Duodenal mucosa (tissue), 2 donors: ENCODE data around the gene OVCA2.

ENCODE experiments used
- H3K27ac ChIP-seq: one replicate; pipeline ENCODE4 v1.7.0; 2013; ENCODE audit warnings: low read depth, low read length
- H3K27me3 ChIP-seq, 2 donors: one replicate each; pipeline ENCODE4 v1.7.0; 2013; ENCODE audit warnings: low read length in 2 of 2, control low read depth in 1 of 2; ENCODE audit not compliant: insufficient read depth in 2 of 2, control insufficient read depth in 1 of 2
- H3K36me3 ChIP-seq, 2 donors: one replicate each; pipeline ENCODE4 v1.7.0; 2013; ENCODE audit warnings: low read length in 2 of 2, control low read depth in 1 of 2; ENCODE audit not compliant: insufficient read depth in 2 of 2, control insufficient read depth in 1 of 2
- H3K4me1 ChIP-seq, 2 donors: one replicate each; pipeline ENCODE4 v1.7.0; 2013; ENCODE audit warnings: low read length in 2 of 2, control low read depth in 1 of 2; ENCODE audit not compliant: insufficient read depth in 2 of 2, control insufficient read depth in 1 of 2
- H3K4me3 ChIP-seq, 2 donors: one replicate each; pipeline ENCODE4 v1.7.0; 2013; ENCODE audit warnings: low read length in 2 of 2, low read depth in 1 of 2
- H3K9ac ChIP-seq, 2 donors: one replicate each; pipeline ENCODE4 v1.7.0; 2013; ENCODE audit warnings: low read length in 2 of 2, low read depth in 1 of 2
- H3K9me3 ChIP-seq, 2 donors: one replicate each; pipeline ENCODE4 v1.7.0; 2013; ENCODE audit warnings: low read length in 2 of 2, control low read depth in 1 of 2; ENCODE audit not compliant: control insufficient read depth in 1 of 2

Gene OVCA2

DNA sequence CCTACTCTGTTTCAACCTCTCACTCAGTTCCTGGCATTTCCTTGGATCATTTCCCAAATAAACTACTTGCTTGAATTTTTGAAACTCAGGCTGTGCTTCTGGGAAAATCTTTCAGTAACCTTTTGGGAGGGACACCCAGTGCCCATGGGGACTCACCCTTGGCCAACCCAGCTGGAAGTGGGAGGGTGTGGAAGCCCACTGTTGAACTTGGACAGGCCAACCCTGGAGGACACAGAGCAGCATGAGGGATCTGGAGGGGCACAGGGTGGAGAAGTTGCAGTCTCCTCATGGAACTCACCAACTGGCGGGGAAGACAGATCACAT, 27.9 kb upstream of the OVCA2 start:
- Histone ChIP-seq H3K27me3 (peaks cover 12 to 20% of the 10 kb centered on the region in 2 donors), H3K27ac (no peak overlapping the region), H3K4me1 (peaks cover 5 to 14% of the 10 kb centered on the region in 2 donors), H3K9me3 (no peaks in the 10 kb centered on the region), H3K36me3 (no peaks in the 10 kb centered on the region), H3K4me3 (no peak overlapping the region), H3K9ac (no peak overlapping the region)

DNA sequence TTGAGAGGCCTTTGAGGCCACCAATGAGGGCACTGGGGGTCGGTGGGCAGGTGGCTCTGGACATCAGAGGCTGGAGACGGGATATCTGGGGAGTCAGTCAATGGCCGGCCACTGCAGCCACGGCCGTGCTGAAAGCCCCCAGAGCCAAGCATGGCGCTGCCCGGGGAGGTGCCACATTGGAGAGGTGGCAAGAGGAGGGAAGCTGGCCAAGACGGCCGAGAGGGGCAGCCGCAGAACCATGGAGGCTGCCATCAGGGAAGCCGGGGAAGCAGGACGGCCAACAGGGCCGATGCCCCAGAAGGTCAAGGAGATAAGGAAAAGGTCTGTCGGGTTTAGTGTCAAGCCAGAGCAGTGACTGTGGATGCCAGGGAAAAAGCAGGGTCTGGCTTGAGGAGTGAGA, 26.5 kb upstream of the OVCA2 start:
- no peaks in the 10 kb centered on the region for H3K9me3 ChIP-seq
- no peak overlapping the region for H3K27ac ChIP-seq
- no peak overlapping the region for H3K4me3 ChIP-seq
- H3K4me1 ChIP-seq = peaks cover 4 to 14% of the 10 kb centered on the region in 2 donors
- no peaks in the 10 kb centered on the region for H3K36me3 ChIP-seq
- H3K9ac ChIP-seq = no peak overlapping the region
- H3K27me3 ChIP-seq = peaks cover 21 to 31% of the 10 kb centered on the region in 2 donors

- H3K36me3 ChIP-seq = no peaks in the 10 kb centered on the region
- no peak overlapping the region for H3K9ac ChIP-seq
- peaks cover under 1 to 9% of the 10 kb centered on the region in 2 donors for H3K4me1 ChIP-seq
Observed at GRCh38 chr17:2016494-2016893, 25.3 kb upstream of the OVCA2 start.

DNA sequence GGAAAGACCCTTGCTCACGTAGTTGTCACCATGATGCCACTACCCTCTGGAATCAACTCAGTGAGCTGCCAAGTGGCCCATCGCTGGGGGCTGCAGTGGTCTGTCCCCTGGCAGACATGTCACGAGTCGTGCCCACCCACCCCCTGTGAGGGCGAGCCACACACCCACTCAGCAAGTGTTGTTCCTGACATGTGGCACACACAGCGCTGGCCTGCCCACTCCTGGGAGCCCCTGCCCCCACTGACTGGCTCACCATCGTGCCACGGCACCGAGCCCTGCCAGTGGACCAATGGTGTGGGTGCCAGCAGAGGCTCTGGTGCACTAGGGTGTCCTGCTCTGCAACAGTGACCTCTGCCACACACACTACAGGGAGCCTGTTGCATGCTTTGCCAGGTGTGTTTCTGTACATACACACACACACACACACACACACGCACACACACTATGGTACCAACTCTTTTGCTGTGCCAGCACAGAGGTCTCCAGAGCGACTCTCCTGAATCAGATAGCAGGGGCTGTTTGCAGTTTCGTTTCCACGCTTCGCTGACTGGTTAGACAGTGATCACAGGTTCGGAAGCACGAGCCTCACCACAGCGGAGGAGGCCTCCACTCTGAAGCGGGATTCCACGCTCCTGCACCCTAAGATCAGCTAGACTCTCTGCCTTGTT, 24.4 kb upstream of the OVCA2 start:
- no peaks in the 10 kb centered on the region for H3K9me3 ChIP-seq
- no peaks in the 10 kb centered on the region for H3K36me3 ChIP-seq
- peaks cover 23 to 36% of the 10 kb centered on the region in 2 donors for H3K27me3 ChIP-seq
- no peak overlapping the region for H3K27ac ChIP-seq
- H3K9ac ChIP-seq = no peak overlapping the region
- H3K4me1 ChIP-seq = peaks cover 0 to 5% of the 10 kb centered on the region in 2 donors
- peak overlapping the region in 1 of 2 donors; percentile 32 for H3K4me3 ChIP-seq

More at GRCh38 chr17:2016494-2016893, 25.3 kb upstream of the OVCA2 start:
- no peak overlapping the region for H3K27ac ChIP-seq
- no peak overlapping the region for H3K4me3 ChIP-seq
- peaks cover 22 to 34% of the 10 kb centered on the region in 2 donors for H3K27me3 ChIP-seq
- H3K9me3 ChIP-seq = no peaks in the 10 kb centered on the region

DNA sequence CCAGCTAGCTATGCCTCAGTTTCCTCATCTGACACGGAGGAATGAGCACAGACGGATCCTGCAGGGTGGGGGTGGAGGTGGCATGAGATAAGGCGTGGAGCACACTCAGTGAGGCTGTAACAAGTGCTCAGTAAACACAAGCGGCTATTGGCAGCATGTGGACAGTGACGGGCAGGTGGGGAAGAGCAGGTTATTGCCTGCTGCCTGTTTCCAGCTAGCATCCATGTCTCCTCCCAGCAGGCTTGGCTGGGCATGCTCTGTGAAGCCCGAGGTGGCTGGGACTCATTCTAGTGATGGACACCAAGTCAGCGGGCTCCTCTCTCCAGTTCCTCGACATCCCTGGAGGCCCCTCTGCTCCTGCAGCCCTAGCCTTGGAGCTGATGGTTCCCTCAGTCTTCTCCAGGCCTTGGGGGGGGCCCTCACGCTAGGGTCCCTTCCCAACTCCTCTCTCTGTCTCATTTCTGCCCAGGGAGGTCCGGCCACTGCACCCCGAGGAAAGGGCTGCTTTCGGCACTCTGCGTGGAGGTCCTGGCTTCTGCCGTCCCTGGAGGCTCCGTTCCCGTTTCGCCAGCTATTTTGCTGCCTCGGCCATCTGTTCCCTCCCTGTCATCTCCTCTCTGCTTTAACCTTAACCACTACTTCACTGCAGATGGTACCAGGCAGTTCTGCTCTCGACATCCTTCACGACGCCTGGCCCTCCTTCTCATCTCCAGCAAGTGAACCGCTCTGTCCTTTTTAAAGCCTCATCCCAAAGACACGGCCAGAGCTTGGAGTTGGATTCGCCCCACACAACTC, 22.9 kb upstream of the OVCA2 start:
- Histone ChIP-seq H3K9me3 (no peaks in the 10 kb centered on the region), H3K4me3 (no peak overlapping the region), H3K27ac (no peak overlapping the region), H3K4me1 (peaks cover under 1 to 5% of the 10 kb centered on the region in 2 donors), H3K9ac (no peak overlapping the region), H3K27me3 (peaks cover 34 to 50% of the 10 kb centered on the region in 2 donors), H3K36me3 (no peaks in the 10 kb centered on the region)

DNA sequence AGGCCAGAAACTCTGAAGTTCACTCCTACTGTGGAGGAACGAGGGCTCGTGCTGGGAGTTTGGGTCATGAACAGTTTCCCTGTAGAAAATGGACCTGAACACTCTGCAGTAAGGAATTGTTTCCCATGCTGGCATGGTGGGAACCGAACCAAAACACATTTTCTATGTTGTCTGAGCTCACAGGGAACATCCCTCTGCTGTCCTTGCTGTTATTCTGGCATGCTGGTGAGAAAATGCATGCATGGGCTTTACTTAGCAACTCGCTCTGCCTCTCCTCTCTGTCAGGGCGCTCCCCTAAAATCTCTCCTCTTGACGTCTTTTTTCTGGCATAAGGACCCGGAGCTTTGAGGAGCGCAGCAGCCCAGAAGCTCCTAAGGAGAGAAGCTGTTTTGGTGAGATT, 22.1 kb upstream of the OVCA2 start:
- Histone ChIP-seq H3K4me3 (no peak overlapping the region), H3K27ac (no peak overlapping the region), H3K4me1 (peaks cover 6 to 12% of the 10 kb centered on the region in 2 donors), H3K9ac (no peak overlapping the region), H3K27me3 (peaks cover 42 to 58% of the 10 kb centered on the region in 2 donors), H3K36me3 (no peaks in the 10 kb centered on the region), H3K9me3 (no peaks in the 10 kb centered on the region)

- H3K9ac ChIP-seq = no peak overlapping the region
- H3K27ac ChIP-seq = no peak overlapping the region
- no peak overlapping the region for H3K4me3 ChIP-seq
- H3K4me1 ChIP-seq = peaks cover 7 to 16% of the 10 kb centered on the region in 2 donors
- H3K36me3 ChIP-seq = no peaks in the 10 kb centered on the region
- H3K9me3 ChIP-seq = no peaks in the 10 kb centered on the region
- peaks cover 41 to 68% of the 10 kb centered on the region in 2 donors for H3K27me3 ChIP-seq
Observed at GRCh38 chr17:2020721-2021120, 21.1 kb upstream of the OVCA2 start.

DNA sequence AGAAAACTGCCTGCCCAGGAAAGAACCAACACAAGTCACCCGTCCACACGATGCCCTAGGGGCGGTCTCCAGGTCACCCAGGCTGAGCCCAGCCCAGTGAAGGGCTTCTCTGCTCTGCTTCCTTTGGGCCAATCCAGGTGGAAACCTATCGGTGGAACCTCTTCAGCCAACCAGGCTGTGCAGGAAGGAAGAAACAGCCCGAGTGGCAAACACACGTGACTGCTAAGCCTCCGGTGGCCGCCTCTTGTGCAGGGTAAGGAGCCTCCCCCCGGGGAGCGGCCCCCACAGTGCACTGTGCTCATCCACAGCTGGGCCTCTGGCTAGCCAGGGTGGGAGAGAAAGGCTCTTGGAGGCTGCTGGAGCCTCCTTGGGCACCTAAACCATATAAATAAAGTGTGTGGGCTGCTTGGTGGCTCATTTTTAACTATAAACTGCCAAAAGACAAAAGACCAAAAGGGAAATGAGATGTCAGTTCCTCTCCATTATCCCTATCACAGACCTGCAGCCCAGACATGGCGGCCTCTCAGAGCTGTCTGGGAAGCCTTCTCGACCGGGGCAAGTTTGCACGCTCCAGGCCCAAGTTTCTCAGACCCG, 19.1 kb upstream of the OVCA2 start:
- Histone ChIP-seq H3K27ac (no peak overlapping the region), H3K36me3 (no peaks in the 10 kb centered on the region), H3K4me1 (peaks cover 13 to 16% of the 10 kb centered on the region in 2 donors), H3K4me3 (no peak overlapping the region), H3K27me3 (peaks cover 47 to 70% of the 10 kb centered on the region in 2 donors), H3K9ac (no peak overlapping the region), H3K9me3 (no peaks in the 10 kb centered on the region)

GRCh38 chr17:2023256-2023655, 18.6 kb upstream of the OVCA2 start:
- no peak overlapping the region for H3K4me3 ChIP-seq
- H3K9ac ChIP-seq = no peak overlapping the region
- no peaks in the 10 kb centered on the region for H3K9me3 ChIP-seq
- no peak overlapping the region for H3K27ac ChIP-seq
- H3K27me3 ChIP-seq = peaks cover 52 to 70% of the 10 kb centered on the region in 2 donors
- peaks cover 13 to 16% of the 10 kb centered on the region in 2 donors for H3K4me1 ChIP-seq
- no peaks in the 10 kb centered on the region for H3K36me3 ChIP-seq
